ENCODE data around the gene MSI2.

Gene MSI2

DNA sequence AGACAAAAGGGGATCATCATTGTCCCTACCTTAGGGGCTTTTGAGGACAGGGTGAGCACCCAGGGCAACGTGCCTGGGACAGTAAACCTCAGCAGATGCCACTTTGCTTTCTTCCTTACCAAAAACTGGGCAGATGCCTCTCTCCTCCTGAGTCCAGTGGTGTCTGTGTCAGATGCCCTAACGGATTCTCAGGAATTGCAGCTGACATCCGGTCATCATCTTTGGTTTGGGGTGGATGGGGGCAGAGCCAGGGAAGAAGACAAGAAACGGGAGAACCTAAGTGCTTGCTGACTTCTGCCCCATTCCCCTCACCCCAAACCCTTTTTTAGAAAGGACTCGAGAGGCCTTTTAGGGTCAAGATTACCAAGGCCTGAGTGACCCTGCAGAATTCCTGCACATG is 187.5 kb downstream of the MSI2 start:
- no peak for DNase-seq

DNA sequence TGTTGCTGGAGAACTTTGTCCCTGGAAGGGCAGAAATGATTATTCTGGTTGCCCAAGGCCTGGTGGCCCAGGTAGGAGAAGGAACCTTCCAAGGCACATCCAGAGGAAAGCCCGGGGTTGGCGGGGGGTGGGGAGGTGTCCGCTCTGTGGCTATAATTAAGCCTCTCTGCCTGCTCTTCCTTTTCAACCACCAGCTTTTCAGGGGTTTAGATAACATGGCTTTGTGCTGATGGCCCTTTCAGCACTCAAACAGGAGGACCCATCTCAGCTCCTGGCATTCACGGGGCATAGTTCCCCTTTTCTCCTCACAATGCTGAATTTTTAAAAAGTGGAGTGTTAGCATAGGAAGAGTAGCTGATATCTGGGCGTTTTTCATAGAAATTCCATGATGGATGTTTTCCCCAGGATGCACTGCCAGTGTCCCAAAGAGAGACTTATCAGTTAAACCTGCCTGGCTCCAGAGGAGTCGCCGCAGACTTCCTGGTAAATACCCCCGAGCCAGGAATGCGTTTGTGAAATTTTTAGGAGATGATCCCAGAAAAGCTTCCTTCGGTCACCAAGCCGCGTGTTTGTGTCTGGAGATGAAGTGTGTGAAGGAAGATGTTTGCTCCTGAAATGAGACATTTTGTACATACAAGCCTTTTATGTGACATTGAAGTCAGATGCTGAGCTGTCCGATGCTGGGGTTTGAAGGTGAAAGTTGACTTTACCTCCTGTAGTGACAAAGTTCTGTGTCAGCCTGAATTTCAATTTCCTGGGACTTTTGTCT is 188.5 kb downstream of the MSI2 start:
- no peak for DNase-seq

- DNase-seq: no peak
Observed at GRCh38 chr17:57445772-57446472, 189.6 kb downstream of the MSI2 start.

- DNase-seq: no peak
Observed at GRCh38 chr17:57447357-57447989, 191.2 kb downstream of the MSI2 start.

DNA sequence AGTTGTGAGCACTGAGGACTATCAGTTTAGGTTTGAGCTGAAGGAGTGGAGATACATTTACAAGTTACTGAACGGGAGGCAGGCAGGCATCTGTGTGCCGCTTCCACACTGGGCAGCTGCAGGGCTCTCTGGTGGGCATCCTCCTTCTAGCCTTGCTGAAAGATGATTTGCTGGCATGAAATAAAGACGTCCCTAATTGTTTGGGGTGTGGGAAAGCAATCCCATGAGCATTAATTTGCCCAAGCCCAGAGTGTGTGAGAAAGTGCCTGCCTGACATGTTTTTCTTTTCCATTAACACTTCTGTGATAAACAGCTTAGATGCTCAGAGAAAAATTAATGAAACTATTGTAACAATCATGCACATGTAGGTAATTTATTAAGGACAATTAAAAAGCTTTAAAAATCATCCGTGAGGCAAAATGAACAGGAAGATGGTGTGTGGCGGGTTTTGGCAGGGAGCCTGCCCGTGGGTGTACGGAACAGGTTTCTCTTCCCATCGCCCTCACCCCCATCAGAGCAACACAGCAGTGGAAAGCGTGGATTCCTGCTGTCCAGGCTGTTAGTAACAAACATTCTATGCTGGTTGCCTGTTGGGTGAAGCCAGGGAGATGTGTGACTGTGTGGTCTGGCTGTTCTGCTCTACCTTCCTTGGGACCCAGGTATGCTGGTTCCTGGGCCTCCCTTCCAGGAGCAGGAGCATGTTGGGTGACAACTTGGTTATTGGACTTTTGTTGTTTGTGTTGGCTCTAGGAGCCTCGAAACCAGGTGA is 191.9 kb downstream of the MSI2 start:
- no peak for DNase-seq

DNA sequence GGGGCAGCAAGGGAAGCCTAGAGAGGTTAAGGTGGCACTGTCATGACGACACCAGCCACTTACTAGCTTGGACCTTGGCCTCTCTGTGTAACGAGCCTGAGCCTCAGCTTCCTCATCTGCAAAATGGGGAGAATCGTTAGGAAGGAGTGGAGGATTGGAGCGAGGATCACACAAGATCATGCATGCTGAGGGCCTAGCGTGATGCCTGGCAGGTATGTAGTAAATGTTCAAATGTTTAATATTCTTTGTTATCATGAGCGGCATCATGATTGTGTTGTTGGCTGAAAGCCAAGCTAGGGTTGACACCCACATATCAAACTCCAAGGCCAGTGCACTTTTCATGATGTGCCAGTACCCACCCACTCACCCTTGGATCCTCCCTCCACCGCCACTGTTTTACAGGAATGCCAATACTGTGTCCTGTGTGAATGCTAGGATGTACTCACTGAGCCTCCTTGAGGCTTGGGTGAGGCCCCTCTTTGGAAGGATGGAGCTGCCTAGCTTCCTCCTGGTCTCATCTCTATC is 192.5 kb downstream of the MSI2 start:
- no peak for DNase-seq

DNA sequence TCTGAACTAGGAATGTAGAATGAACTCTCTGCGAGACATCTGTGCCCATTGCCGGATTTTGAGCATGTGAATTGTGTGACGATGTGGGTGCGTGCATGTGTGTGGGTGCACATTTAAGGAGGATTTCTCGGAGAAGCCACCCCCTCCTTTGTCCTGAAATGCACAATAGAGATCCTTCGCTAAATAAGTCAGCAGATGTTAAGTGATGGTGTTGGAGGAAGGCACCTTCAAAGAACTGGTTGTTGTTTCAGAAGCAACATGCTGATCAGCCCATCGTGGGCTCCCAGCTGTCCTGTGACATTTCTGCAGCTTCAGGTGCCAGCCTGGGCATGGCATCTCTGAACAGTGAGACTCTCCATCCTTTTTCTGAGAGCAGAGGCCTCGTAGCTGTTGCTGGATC is 194.9 kb downstream of the MSI2 start:
- DNase-seq: no peak

DNA sequence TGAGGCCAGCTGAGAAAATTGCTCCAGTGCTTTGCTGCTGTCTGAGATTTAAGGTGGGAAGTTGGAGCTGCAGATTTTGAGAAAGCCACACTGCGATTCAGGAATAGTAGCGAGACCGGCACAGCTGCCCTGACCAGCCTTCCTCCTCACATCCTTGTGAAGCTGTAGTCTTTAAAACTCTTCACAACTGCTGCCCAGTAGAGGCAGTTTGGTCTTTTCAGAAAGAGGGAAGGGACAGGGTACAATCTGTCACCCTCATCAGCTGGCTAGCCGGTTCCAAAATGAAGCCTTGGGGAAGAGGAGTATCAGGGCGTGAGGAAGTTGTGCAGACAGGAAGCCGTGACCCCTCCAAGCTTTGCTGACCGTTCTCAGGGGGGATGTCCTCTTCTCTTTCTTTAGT is 195.3 kb downstream of the MSI2 start:
- no peak for DNase-seq

- DNase-seq: no peak
Observed at GRCh38 chr17:57453841-57454425, 197.6 kb downstream of the MSI2 start.

GRCh38 chr17:57454729-57455062 is 198.4 kb downstream of the MSI2 start:
- DNase-seq: no peak

- peak; percentile 88 for DNase-seq
Observed at GRCh38 chr17:57455063-57455914, 199.0 kb downstream of the MSI2 start.

DNA sequence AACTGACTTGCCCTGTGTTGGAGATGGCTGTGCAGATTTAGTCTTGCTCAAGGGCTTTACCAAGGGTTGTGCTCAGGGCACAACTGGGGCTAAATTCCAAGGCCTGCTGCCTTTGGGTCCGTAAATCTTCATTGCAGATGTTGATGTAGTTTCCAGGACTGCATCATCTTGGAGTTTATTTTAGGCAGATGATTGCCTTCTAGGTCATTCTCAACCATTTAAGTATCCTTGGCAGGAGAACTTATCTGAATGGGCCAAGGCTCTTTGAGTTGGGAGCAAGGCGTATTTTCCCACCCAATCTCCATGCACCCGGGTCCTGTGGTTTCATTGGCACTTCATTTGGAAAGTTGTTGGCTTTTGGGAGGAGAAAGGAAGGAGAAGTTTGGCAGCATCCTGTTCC is 200.3 kb downstream of the MSI2 start:
- DNase-seq: no peak

DNA sequence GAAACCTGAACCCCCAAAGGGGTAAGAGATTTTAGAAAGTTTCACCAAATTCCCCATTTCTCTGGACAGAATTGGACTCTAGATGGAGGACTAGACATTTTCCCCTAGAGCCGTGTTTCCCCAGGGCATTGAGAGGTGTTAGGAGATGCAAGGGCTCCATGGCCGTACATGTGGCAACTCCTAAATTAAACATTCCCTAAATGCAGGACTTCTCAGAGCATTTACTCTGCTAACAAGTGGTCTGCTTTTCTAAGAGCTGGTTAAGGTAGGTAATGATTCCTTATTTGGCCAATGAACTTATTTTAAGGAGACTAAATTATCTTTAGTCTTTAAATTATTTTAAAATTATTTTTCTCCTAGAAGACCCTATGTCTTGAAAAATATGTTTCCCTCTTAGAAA is 200.9 kb downstream of the MSI2 start:
- no peak for DNase-seq

GRCh38 chr17:57458718-57459285 is 202.5 kb downstream of the MSI2 start:
- no peak for DNase-seq

- DNase-seq: no peak
Observed at GRCh38 chr17:57459286-57459915, 203.1 kb downstream of the MSI2 start.

DNA sequence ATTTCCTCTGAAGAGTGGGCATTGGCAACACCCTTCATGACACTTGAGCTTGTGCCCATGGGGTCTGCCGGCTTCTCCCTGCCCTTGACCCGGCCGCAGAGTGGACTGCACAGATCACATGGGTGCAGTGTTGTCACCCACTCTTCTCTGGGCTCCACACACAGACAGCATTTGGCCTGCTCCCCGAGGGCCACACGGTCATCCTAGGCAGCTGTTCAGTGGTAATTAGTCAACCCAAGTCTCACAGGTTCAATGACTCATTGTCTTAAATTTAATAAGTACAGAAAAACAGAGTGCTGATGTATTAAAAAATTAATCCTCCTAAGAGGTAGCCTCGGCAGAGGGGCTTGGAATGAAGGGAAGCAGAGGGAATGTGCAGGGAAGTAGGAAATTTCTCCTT is 204.8 kb downstream of the MSI2 start:
- no peak for DNase-seq

DNA sequence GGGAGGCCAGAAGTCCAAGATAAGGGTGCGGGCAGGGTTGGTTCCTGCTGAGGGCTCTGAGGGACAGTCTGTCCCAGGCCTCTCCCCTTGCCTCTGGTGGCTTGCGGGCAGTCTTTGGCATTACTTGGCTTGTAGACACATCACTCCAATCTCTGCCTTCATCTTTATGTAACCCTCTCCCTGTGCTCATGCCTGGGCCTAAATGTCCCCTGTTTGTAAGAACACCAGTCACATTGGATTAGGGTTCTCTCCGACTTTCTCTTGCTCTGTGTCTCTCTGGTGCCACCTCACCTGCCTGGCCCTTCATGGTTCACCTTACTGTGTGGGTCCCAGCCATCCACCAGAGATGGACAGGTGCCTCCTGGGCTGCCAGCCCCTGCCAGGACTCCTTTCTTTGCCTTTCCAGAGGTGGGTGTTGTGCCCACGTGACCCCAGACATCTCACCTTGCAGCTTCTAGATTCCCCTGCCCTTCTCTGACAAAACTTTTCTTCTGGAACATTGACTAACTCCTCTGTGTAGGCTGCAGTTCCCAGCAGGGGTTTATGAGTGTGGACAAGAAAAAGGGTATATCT is 205.8 kb downstream of the MSI2 start:
- no peak for DNase-seq

DNA sequence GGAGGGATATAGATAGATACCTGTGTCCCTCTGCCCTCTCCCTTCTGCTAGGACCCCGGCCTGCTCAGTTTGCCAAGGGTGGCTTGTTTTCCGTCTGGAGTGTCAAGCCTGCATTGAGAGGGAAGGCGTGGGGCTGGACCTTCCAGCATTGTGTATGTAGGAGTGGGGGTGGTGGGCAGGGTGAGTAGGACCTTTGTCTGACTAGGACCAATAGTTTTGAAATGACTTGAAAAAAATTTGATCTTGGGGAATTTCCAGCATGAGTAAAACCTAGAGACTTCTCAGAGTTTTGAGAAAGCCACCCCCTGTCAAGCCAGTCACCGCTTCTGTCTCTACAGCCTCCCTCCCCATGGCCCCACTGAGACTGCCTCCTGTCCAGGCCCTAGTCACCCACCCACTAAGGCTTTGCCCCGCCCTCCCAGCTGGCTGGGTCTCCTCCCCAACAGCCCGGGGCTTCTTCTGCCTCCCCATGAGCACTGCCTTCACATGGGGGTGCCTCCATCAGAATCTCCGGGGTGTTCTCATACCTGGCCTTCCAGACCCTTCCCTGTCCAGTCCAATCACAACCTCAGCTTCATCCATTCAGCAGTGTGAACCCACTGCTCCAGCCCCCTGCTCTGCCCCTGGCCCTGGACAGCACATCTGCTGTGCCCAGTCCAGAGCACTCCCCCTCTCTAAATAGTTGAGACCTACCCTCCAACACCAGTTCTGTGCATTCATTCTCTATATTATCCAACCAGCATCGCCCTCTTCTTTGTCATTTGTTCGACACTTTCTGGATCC is 207.0 kb downstream of the MSI2 start:
- peak; percentile 90 for DNase-seq

GRCh38 chr17:57464191-57464864 is 208.0 kb downstream of the MSI2 start:
- DNase-seq: no peak
